ENCODE results near the gene NRG2.

NRG2 gene

DNA sequence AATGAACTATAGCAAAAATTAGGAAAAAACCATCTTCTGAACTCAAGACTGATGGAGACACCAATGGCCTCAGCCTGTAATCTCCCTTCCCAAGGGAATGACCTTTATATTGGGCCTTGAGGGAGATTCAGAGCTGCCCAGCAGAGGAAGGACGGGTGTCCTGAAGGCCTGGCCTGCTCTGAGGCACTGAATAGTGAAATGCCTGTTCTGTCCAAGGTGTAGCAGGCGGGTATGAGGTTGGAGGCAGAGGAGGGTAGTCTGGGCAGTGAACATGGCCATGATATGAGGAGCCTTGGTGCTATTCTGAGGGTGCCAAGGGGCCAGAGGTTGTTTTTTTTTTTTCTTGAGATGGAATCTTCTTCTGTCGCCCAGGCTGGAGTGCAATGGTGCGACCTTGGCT, 222.5 kb downstream of the NRG2 start:
- Histone ChIP-seq H3K27me3 (ENCODE audit: control insufficient read depth, insufficient read depth, low read length) (no peaks in the 10 kb centered on the region), H3K4me1 (ENCODE audit: control insufficient read depth, insufficient read depth, low read length) (no peaks in the 10 kb centered on the region), H3K4me3 (ENCODE audit: low read length) (no peak overlapping the region), H3K27ac (ENCODE audit: low read depth, low read length) (no peak overlapping the region), H3K9ac (ENCODE audit: low read length) (no peak overlapping the region), H3K36me3 (ENCODE audit: control insufficient read depth, insufficient read depth, low read length) (no peaks in the 10 kb centered on the region)

DNA sequence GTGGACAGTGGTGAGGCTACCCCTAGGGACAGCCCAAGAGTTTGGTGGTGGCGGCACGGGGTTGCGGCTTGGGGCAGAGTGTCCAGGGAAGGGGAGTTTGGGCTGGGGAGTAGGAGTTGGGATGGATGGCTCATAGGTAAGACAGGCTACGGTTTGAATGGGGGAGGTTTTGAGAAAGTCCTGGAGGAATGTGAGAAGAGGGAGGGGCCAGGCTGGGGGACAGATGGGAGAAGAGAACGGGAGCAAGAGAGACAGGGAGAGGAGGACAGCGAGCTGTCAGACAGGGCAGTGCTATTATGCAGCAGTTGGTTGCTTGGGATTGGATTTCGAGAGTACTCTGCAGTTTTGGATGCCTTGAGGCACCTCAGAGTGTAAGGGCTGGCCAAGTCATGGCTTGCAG, 223.0 kb downstream of the NRG2 start:
- Histone ChIP-seq H3K4me3 (ENCODE audit: low read length) (no peak overlapping the region), H3K9ac (ENCODE audit: low read length) (no peak overlapping the region), H3K36me3 (ENCODE audit: control insufficient read depth, insufficient read depth, low read length) (no peaks in the 10 kb centered on the region)

DNA sequence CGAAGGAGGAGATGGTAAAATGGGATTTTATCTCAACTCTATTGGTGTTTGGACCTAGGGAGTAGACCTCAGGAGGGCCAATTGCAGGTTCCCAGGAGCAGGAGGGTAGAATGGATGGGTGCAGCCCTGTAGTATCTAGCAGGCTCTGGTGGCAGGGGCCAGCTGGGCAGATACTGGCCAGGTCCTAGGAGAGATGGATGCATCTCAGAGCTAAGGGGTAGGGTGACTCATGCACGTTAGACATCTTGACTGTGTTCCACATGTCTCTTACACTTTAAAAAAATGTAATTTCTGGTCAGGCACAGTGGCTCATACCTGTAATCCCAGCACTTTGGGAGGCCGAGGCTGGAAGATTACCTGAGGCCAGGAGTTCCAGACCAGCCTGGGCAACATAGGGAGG, 225.1 kb downstream of the NRG2 start:
- no peak overlapping the region for H3K27ac ChIP-seq (ENCODE audit: low read depth, low read length)
- no peak overlapping the region for H3K4me3 ChIP-seq (ENCODE audit: low read length)
- H3K9ac ChIP-seq (ENCODE audit: low read length) = no peak overlapping the region
- no peaks in the 10 kb centered on the region for H3K4me1 ChIP-seq (ENCODE audit: control insufficient read depth, insufficient read depth, low read length)
- H3K27me3 ChIP-seq (ENCODE audit: control insufficient read depth, insufficient read depth, low read length) = no peaks in the 10 kb centered on the region
- no peaks in the 10 kb centered on the region for H3K36me3 ChIP-seq (ENCODE audit: control insufficient read depth, insufficient read depth, low read length)

More for the DNA sequence above, 223.0 kb downstream of the NRG2 start:
- no peaks in the 10 kb centered on the region for H3K4me1 ChIP-seq (ENCODE audit: control insufficient read depth, insufficient read depth, low read length)
- H3K27me3 ChIP-seq (ENCODE audit: control insufficient read depth, insufficient read depth, low read length) = no peaks in the 10 kb centered on the region
- H3K27ac ChIP-seq (ENCODE audit: low read depth, low read length) = no peak overlapping the region

DNA sequence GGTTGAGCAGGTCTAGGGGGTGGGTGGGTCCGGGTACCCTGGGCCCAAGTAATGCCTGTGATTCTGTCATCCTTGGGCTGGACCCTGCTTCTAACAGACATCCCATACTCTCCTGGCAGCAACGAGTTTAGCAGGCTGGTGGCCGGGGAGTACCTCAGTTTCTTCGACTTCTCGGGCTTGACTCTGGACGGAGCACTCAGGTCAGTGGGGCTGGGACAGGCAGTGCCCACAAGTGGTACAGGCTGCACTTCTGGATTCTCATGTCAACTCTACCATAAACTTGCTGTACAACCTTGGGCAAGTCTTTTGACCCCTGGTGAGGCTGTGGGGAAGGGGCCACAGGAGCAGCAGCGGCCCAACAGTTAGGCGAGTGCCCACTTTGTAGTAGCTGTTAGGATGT, 225.7 kb downstream of the NRG2 start:
- Histone ChIP-seq H3K4me1 (ENCODE audit: control insufficient read depth, insufficient read depth, low read length) (no peaks in the 10 kb centered on the region), H3K4me3 (ENCODE audit: low read length) (no peak overlapping the region), H3K9ac (ENCODE audit: low read length) (no peak overlapping the region), H3K36me3 (ENCODE audit: control insufficient read depth, insufficient read depth, low read length) (no peaks in the 10 kb centered on the region), H3K27me3 (ENCODE audit: control insufficient read depth, insufficient read depth, low read length) (peaks cover under 1% of the 10 kb centered on the region), H3K27ac (ENCODE audit: low read depth, low read length) (no peak overlapping the region)

GRCh38 chr5:139816566-139816965, 226.5 kb downstream of the NRG2 start:
- peaks cover 2% of the 10 kb centered on the region for H3K27me3 ChIP-seq (ENCODE audit: control insufficient read depth, insufficient read depth, low read length)
- no peak overlapping the region for H3K9ac ChIP-seq (ENCODE audit: low read length)
- no peaks in the 10 kb centered on the region for H3K4me1 ChIP-seq (ENCODE audit: control insufficient read depth, insufficient read depth, low read length)
- H3K27ac ChIP-seq (ENCODE audit: low read depth, low read length) = no peak overlapping the region
- no peaks in the 10 kb centered on the region for H3K36me3 ChIP-seq (ENCODE audit: control insufficient read depth, insufficient read depth, low read length)
- no peak overlapping the region for H3K4me3 ChIP-seq (ENCODE audit: low read length)

DNA sequence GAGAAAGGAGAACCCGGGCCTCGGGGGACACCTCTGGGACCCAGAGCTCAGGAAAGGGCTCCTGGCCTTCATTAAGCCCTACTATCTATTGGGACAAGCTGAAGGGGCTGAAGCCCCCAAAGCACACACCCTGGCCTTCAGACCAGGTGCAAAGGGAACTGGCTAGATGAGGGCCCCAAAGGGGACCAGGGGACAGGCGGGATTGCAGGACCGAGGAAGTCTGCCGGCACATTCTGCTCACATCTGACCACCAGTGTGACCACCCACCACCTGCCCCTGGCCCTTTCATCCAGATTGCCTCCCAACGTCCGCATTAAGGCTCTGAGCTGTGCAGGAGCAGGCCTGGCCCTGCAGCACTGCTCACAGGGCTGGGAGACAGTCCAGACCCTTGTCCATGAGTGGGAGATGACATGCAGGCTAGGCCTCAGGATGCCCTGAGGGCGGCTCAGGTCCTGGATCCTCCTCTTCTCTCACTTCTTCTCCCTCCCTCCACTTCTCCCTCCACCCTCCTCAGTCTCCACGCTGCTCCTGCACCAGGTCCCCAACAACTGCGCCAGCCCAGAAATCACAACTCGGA, 228.3 kb downstream of the NRG2 start:
- peaks cover 2% of the 10 kb centered on the region for H3K27me3 ChIP-seq (ENCODE audit: control insufficient read depth, insufficient read depth, low read length)
- no peak overlapping the region for H3K9ac ChIP-seq (ENCODE audit: low read length)
- no peak overlapping the region for H3K27ac ChIP-seq (ENCODE audit: low read depth, low read length)
- H3K4me3 ChIP-seq (ENCODE audit: low read length) = no peak overlapping the region
- no peaks in the 10 kb centered on the region for H3K36me3 ChIP-seq (ENCODE audit: control insufficient read depth, insufficient read depth, low read length)
- no peaks in the 10 kb centered on the region for H3K4me1 ChIP-seq (ENCODE audit: control insufficient read depth, insufficient read depth, low read length)

GRCh38 chr5:139814191-139814601, 228.9 kb downstream of the NRG2 start:
- H3K36me3 ChIP-seq (ENCODE audit: control insufficient read depth, insufficient read depth, low read length) = no peaks in the 10 kb centered on the region
- no peak overlapping the region for H3K4me3 ChIP-seq (ENCODE audit: low read length)
- H3K9ac ChIP-seq (ENCODE audit: low read length) = no peak overlapping the region
- H3K27ac ChIP-seq (ENCODE audit: low read depth, low read length) = no peak overlapping the region
- H3K4me1 ChIP-seq (ENCODE audit: control insufficient read depth, insufficient read depth, low read length) = no peaks in the 10 kb centered on the region
- H3K27me3 ChIP-seq (ENCODE audit: control insufficient read depth, insufficient read depth, low read length) = peaks cover 2% of the 10 kb centered on the region

- Histone ChIP-seq H3K9ac (ENCODE audit: low read length) (no peak overlapping the region), H3K27ac (ENCODE audit: low read depth, low read length) (no peak overlapping the region), H3K27me3 (ENCODE audit: control insufficient read depth, insufficient read depth, low read length) (peaks cover 2% of the 10 kb centered on the region), H3K4me3 (ENCODE audit: low read length) (no peak overlapping the region), H3K4me1 (ENCODE audit: control insufficient read depth, insufficient read depth, low read length) (no peaks in the 10 kb centered on the region), H3K36me3 (ENCODE audit: control insufficient read depth, insufficient read depth, low read length) (no peaks in the 10 kb centered on the region)
These were observed 230.0 kb downstream of the NRG2 start for GRCh38 chr5:139812836-139813805.

GRCh38 chr5:139812323-139812722, 230.8 kb downstream of the NRG2 start:
- no peak overlapping the region for H3K9ac ChIP-seq (ENCODE audit: low read length)
- no peak overlapping the region for H3K27ac ChIP-seq (ENCODE audit: low read depth, low read length)
- no peak overlapping the region for H3K4me3 ChIP-seq (ENCODE audit: low read length)
- H3K4me1 ChIP-seq (ENCODE audit: control insufficient read depth, insufficient read depth, low read length) = no peaks in the 10 kb centered on the region
- no peaks in the 10 kb centered on the region for H3K36me3 ChIP-seq (ENCODE audit: control insufficient read depth, insufficient read depth, low read length)
- peaks cover 2% of the 10 kb centered on the region for H3K27me3 ChIP-seq (ENCODE audit: control insufficient read depth, insufficient read depth, low read length)

DNA sequence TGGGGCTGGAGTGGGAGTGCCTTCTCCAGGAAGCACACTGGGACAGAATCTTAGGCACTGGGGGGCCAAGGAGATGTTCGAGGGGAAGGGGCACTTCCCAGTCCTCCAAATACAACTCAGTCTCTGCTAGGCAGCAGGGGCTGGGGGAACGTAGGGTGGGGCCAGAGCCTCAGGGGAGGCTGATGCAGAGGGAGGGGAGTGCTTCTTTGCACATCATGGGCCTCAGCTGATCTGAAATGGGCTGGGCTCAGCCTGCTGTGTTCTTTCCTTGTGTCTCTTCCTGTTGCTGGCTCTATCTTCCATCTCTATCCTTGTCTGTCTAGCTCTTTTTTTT, 231.9 kb downstream of the NRG2 start:
- Histone ChIP-seq H3K4me3 (ENCODE audit: low read length) (no peak overlapping the region), H3K4me1 (ENCODE audit: control insufficient read depth, insufficient read depth, low read length) (no peaks in the 10 kb centered on the region), H3K9ac (ENCODE audit: low read length) (no peak overlapping the region), H3K27ac (ENCODE audit: low read depth, low read length) (no peak overlapping the region), H3K36me3 (ENCODE audit: control insufficient read depth, insufficient read depth, low read length) (no peaks in the 10 kb centered on the region), H3K27me3 (ENCODE audit: control insufficient read depth, insufficient read depth, low read length) (peaks cover 2% of the 10 kb centered on the region)

- Histone ChIP-seq H3K27ac (ENCODE audit: low read depth, low read length) (no peak overlapping the region), H3K9ac (ENCODE audit: low read length) (no peak overlapping the region), H3K4me3 (ENCODE audit: low read length) (no peak overlapping the region), H3K4me1 (ENCODE audit: control insufficient read depth, insufficient read depth, low read length) (no peaks in the 10 kb centered on the region), H3K36me3 (ENCODE audit: control insufficient read depth, insufficient read depth, low read length) (no peaks in the 10 kb centered on the region), H3K27me3 (ENCODE audit: control insufficient read depth, insufficient read depth, low read length) (peaks cover 2% of the 10 kb centered on the region)
These were observed 232.5 kb downstream of the NRG2 start for GRCh38 chr5:139810341-139811273.

- Histone ChIP-seq H3K9ac (ENCODE audit: low read length) (no peak overlapping the region), H3K4me3 (ENCODE audit: low read length) (no peak overlapping the region), H3K36me3 (ENCODE audit: control insufficient read depth, insufficient read depth, low read length) (no peaks in the 10 kb centered on the region)
These were observed 233.7 kb downstream of the NRG2 start for GRCh38 chr5:139809331-139809810.

More at GRCh38 chr5:139809331-139809810, 233.7 kb downstream of the NRG2 start:
- Histone ChIP-seq H3K27me3 (ENCODE audit: control insufficient read depth, insufficient read depth, low read length) (peaks cover 2% of the 10 kb centered on the region), H3K4me1 (ENCODE audit: control insufficient read depth, insufficient read depth, low read length) (no peaks in the 10 kb centered on the region), H3K27ac (ENCODE audit: low read depth, low read length) (no peak overlapping the region)

Data from rectal smooth muscle tissue (tissue), 1 donor.